ENCODE results near the gene AHCY. TPM values are rescaled to one million over a fixed set of nuclear protein-coding genes. Genes with fewer than 3 reads are reported as not detected.
"Not testable (repeated sequence)": the region's sequence is repeated elsewhere in the genome, so short reads cannot be mapped to it uniquely, and the experiment has no call there.

The AHCY gene
- total RNA-seq, 2 donors from 2014 or later = 162 to 170 TPM

GRCh38 chr20:34328928-34329677 is 25.9 kb upstream of the AHCY start:
- intact Hi-C loops (cut with DNase I) = no loop called here
- 77% methylated on average over 9 of the region's 9 CpGs for WGBS
- Histone ChIP-seq H3K36me3 (no peaks in the 10 kb centered on the region), H3K27me3 (replicated peaks; ENCODE audit: insufficient read depth) (no peaks in the 10 kb centered on the region), H3K27ac (no peak overlapping the region), H3K4me3 (no peak overlapping the region), H3K9me3 (no peaks in the 10 kb centered on the region), H3K4me1 (replicated peaks) (no peaks in the 10 kb centered on the region)
- DNase-seq (ENCODE audit: low spot score) = no peak
- TF ChIP-seq, protein P1, sequence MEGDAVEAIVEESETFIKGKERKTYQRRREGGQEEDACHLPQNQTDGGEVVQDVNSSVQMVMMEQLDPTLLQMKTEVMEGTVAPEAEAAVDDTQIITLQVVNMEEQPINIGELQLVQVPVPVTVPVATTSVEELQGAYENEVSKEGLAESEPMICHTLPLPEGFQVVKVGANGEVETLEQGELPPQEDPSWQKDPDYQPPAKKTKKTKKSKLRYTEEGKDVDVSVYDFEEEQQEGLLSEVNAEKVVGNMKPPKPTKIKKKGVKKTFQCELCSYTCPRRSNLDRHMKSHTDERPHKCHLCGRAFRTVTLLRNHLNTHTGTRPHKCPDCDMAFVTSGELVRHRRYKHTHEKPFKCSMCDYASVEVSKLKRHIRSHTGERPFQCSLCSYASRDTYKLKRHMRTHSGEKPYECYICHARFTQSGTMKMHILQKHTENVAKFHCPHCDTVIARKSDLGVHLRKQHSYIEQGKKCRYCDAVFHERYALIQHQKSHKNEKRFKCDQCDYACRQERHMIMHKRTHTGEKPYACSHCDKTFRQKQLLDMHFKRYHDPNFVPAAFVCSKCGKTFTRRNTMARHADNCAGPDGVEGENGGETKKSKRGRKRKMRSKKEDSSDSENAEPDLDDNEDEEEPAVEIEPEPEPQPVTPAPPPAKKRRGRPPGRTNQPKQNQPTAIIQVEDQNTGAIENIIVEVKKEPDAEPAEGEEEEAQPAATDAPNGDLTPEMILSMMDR (IDR thresholded peaks at IDR 0.05) = no peak
- no peak for TF ChIP-seq POLR2A (IDR thresholded peaks at IDR 0.05)
- no peak for TF ChIP-seq POLR2AphosphoS5 (IDR thresholded peaks at IDR 0.05)

GRCh38 chr20:34328207-34328606 is 25.1 kb upstream of the AHCY start:
- H3K36me3 ChIP-seq; DNase-seq (ENCODE audit: low spot score); H3K27ac ChIP-seq; H3K27me3 ChIP-seq (replicated peaks; ENCODE audit: insufficient read depth); H3K4me3 ChIP-seq; H3K4me1 ChIP-seq (replicated peaks); H3K9me3 ChIP-seq; intact Hi-C loops (cut with DNase I): not testable (repeated sequence)
- 95% methylated on average over 4 of the region's 4 CpGs for WGBS

DNA sequence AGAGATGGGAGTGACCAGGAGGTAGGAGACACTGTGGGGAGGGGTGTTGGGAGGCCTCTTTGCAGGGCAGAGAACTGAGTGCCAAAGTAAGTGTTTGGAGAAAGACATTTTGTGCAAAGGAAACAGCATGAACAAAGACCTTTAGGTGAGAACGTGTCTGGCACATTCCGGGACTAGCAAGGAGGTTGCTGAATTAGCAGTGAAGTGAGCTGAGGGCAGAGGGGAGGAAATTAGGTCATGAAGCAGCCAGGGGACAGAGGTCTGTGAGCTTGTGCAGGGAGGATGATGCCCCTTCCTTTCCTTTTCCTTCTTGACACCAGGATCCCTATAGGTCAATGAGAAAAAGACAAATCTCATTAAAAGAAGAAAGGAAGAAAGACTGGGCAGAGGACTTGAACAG is 21.4 kb upstream of the AHCY start:
- DNase-seq (ENCODE audit: low spot score) = no peak
- intact Hi-C loops (cut with DNase I) = no loop called here
- 36% methylated on average over 2 of the region's 2 CpGs for WGBS

GRCh38 chr20:34322267-34323105 is 19.3 kb upstream of the AHCY start:
- no peak for DNase-seq (ENCODE audit: low spot score)
- no peak for TF ChIP-seq POLR2A (IDR thresholded peaks at IDR 0.05)
- Histone ChIP-seq H3K27me3 (replicated peaks; ENCODE audit: insufficient read depth) (no peaks in the 10 kb centered on the region), H3K4me1 (replicated peaks) (no peaks in the 10 kb centered on the region), H3K4me3 (no peak overlapping the region), H3K27ac (no peak overlapping the region), H3K9me3 (no peaks in the 10 kb centered on the region), H3K36me3 (no peaks in the 10 kb centered on the region)
- WGBS = 55% methylated on average over 9 of the region's 9 CpGs
- intact Hi-C loops (cut with DNase I) = no loop called here

More for the DNA sequence above, 21.4 kb upstream of the AHCY start:
- Histone ChIP-seq H3K4me3 (no peak overlapping the region), H3K27ac (no peak overlapping the region), H3K9me3 (no peaks in the 10 kb centered on the region), H3K27me3 (replicated peaks; ENCODE audit: insufficient read depth) (no peaks in the 10 kb centered on the region), H3K36me3 (no peaks in the 10 kb centered on the region), H3K4me1 (replicated peaks) (no peaks in the 10 kb centered on the region)
- no peak for TF ChIP-seq POLR2AphosphoS5 (IDR thresholded peaks at IDR 0.05)
- no peak for TF ChIP-seq POLR2A (IDR thresholded peaks at IDR 0.05)
- TF ChIP-seq, protein P1 (IDR thresholded peaks at IDR 0.05) = no peak

DNA sequence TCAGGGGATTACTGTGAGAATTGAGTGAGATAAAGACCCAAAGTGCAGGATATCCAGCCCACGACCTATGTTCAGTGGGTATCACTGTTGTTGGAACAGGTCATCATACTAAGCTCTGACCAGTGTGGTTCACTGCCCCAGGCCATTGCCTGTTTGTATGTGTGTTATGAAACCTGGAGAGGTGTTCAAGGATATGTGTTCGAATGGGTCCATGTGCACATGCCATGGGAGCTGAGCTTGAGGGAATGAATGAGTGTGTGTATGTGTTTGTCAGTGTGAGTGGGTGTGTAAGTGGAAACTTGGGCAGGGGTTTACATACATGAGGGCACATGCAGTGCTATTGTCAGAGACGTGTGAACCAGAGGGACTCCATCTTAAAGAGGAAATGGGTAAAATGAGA is 17.7 kb upstream of the AHCY start:
- no peaks in the 10 kb centered on the region for H3K9me3 ChIP-seq
- H3K36me3 ChIP-seq = no peaks in the 10 kb centered on the region
- TF ChIP-seq, protein P1 (IDR thresholded peaks at IDR 0.05) = no peak
- TF ChIP-seq POLR2A (IDR thresholded peaks at IDR 0.05) (no peak), POLR2AphosphoS5 (IDR thresholded peaks at IDR 0.05) (no peak)
- WGBS = 79% methylated on average over 3 of the region's 3 CpGs
- H3K4me3 ChIP-seq = no peak overlapping the region
- intact Hi-C loops (cut with DNase I) = no loop called here
- DNase-seq (ENCODE audit: low spot score) = no peak
- no peaks in the 10 kb centered on the region for H3K4me1 ChIP-seq (replicated peaks)
- H3K27me3 ChIP-seq (replicated peaks; ENCODE audit: insufficient read depth) = no peaks in the 10 kb centered on the region
- H3K27ac ChIP-seq = no peak overlapping the region

Measured in prostate gland (tissue), 2 donors.